NK-92 (cell line): Measurements from ENCODE around the gene SYCP3.
"Not testable (repeated sequence)": the region's sequence is repeated elsewhere in the genome, so short reads cannot be mapped to it uniquely, and the experiment has no call there.

Experiments used
- DNase-seq: peaks from one replicate; lab custom pipeline; 2025; ENCODE audit not compliant: unreplicated experiment; lab: John Stamatoyannopoulos, UW

SYCP3 gene

DNA sequence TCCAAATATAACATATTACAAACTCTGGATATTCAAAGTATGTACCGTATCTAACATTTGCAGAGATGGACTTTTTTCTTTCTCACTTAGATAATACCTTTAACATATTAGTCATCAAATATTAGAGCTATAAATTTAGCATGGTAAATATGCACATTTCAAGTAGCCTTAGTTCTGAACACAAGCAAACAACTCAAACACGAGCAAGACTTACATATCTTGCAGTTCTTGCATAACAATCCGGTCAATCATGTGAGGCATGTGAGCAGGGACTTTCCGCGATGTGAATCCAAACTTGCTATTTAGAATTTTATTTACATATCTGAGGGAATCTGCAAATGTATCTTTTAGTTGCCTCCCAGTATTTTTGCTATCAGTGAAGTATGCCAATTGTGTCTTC lies 22.1 kb upstream of the SYCP3 start:
- DNase-seq, result no peak

DNA sequence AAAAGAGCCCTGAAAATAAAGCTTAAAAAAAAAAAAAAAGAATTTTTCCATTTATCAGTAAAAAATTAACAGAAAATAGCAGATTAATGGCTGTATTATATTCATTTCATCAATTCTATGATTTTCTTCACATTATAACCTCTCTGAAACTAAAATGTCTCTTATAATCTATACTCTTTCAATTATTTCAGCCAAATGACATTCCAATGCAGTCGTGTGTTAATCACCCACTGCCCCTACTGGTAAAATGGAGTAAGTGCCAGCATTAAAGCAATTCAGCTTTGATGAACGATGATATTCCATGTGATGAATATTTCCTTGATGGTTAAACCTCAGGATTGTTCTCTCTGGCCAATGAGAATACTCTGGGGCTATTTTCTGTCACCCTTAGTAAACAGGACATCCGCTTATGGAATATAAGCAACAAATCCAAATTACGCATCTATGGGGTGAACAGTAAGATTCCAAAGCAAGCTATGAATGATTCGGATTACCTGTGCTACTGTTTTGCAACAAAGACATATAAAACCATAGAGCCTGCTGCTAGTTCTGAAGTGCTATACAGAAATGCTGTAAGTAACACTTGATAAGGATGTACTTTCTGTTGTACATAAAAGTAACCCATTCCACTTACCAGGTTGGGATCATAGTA lies 20.3 kb upstream of the SYCP3 start:
- no peak for DNase-seq

DNA sequence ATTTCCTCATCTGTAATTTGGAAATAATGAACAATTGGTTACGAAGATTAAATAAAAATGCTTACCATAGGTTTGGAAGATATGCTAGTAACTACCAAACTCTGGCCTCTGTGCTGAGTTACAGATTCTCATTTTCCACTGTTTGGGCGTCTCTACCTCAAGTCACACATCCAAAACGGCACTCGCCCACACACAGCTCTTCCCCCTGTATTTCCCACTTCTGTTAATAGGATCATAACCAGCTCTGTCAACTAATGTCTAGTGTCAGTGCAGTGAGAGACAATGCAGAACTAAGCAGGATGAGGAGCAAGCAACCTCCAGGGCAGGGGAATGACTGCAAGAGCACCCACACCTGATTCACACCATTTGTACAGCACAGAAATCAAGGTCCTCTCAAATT lies 10.9 kb upstream of the SYCP3 start:
- no peak for DNase-seq

DNA sequence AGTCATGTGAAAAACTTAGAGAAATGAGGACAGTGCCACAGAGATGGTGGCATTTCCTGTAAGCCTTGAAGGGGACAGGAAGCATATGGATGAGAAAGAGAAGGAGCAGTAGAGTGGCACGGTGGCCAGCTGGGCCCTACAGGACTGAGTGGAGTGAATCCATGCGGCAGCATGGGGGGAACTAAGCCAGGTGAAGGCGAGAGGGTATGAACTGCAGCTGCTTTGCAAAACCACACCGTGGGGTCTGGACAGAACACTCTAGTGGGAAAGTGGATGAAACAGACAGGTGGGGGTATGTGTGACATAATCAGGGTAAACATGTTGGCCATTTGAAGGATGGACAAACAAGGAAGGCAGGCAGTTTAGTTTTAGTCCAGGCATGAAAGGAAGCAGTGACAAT lies 10.4 kb upstream of the SYCP3 start:
- DNase-seq, result no peak

DNA sequence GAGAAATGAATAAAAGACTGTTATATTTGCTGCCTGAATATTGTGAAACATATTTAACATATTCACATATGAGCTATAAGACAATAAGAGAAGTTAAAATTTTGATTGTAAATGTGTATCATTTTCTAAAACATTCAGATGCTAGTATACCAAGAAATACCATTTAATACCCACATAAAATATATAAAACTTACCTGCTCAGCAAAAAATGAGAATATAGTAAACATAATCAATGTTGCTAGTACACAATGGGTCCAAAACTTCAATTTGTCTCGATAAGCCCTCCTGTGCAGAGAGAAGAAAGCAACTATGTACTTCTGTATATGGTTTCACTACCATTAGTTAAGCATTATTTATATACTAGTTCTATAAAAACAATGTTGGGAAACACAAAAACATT lies 9.6 kb upstream of the SYCP3 start:
- no peak for DNase-seq

DNA sequence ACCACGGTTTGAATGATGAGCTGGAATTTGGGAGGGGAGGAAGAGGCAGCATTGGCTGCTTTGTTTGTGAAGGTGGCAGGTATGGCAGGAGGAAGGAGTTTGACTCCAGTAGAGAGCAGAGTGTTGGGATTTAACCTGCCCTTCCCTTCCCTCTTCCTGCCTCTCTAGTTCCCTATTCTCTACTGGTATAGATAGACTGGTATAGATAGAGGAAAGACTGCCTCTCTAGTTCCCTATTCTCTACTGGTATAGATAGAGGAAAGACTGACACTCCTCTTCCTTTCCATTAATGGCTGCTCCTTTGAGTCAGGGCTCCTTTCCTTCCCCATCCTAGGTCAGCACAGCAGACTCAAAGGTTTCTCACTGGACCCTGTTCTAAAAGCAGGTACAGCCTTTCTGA lies 8.4 kb upstream of the SYCP3 start:
- DNase-seq, result no peak

DNA sequence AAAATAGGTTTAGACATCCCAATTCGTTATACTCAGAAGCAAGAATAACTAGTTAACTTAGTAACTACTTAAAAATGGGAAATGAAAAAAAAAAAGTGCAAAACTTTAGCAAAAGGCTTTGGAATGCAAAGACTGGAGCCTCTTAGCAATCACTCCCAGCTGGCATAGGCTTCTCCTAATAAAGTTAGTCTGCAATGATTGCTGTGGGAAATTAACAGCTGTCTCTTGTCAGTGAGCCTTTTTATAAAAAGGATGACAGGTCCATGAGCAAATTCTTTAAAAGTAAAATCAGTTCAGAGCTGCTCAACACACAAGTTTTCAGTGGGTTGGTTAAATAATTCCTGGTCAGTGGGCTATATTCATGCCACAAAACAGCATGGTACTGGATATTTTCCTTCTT lies 7.4 kb upstream of the SYCP3 start:
- no peak for DNase-seq

DNA sequence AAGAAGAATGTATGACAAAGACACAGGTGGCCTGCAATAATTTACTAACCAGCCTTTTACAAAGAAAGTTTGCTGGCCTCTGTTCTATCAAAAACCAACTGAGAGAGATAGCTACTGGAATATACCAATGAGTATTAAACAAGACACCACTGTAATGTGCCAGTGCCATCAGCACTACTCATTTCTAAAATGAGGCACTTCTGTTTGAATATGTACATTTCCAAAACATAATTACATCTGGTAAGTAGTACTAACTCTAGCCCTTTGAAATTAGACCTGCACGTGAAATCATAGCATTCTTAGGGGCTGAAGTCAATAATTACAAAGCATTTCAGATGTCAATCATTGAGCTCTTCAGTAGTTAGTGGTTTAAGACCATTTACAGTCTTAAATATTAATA lies 6.9 kb upstream of the SYCP3 start:
- no peak for DNase-seq

DNA sequence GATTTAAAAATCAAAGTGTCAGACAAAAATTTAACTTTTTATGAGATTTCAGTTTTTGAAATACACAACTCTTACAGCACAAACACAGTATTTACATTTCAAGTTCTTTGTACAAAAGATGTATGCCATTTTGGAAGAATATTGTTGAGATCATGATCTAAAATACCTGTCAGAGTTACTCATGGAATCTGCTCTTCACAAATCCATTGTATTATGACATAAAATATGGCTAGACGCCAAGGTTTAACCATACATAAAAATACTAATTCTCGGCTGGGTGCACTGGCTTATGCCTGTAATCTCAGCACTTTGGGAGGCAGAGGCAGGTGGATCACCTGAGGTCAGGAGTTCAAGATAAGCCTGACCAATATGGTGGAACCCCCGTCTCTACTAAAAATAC lies 6.2 kb upstream of the SYCP3 start:
- DNase-seq, result no peak

DNA sequence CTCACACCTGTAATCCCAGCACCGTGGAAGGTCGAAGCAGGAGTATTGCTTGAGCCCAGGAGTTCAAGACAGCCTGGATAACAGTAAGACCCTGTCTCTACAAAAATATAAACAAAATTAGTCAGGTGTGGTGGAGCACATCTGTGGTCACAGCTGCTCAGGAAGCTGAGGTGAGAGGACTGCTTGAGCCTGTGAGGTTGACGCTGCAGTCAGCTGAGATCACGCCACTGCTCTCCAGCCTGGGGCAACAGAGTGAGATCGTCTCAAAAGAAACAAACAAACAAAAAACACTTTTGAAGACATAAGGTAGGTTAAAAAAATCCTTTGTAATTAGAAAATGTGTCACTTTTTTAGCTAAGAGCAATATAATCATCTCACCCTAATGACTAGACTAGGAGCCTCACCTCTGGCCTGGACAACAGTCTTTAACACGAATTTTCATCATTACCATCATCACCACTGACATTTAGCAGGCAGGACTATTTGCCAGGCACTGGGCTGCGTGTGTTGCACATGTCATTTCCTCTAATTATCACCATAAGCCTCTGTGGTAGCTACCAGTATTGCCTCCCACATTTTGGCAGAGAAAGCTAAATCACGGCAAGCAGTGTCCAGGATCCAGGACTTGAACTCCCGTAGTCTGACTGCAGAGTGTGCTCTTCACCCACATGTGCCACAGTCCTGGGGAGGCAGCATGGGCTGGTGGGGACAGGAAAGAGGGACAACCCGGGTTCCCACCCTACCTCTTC lies 4.6 kb upstream of the SYCP3 start:
- no peak for DNase-seq

DNA sequence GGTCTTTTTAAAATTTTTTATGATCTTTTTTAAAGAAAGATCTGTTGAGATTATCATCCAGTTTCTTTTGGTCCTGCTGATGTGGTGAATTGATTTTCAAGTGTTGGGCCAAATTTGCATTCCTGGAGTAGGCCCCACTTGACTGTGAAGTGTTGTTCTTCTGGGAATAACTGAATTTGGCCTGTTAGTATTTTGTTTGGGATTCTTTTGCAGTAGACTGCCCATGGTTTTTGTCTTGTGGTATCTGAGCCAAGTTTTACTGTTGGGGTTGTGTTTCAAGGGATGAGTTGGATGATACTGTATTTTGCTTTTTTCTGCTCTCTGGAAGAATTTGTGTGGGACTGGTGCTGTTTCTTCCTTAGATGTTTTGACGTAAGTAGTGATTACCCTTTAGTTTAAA lies 4.0 kb upstream of the SYCP3 start:
- no peak for DNase-seq

DNA sequence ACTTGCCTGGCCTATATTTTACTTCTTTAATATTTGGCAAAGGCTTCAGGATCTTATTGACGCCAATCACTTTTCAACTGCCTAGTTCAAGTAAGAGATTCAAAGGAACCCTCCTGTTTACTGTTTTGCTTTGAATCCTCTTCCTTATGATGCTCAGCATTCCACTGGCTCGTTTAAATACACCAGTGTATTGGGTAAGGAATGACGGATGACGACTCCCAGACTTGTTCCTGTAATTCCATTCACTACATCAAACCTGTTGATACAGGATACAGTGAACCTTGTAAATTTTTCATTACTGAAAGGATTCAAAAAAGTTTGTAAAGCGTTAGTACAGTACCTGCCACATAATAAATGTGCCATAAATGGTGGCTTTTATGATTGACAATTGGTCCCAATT lies 1.7 kb upstream of the SYCP3 start:
- DNase-seq, result no peak

DNA sequence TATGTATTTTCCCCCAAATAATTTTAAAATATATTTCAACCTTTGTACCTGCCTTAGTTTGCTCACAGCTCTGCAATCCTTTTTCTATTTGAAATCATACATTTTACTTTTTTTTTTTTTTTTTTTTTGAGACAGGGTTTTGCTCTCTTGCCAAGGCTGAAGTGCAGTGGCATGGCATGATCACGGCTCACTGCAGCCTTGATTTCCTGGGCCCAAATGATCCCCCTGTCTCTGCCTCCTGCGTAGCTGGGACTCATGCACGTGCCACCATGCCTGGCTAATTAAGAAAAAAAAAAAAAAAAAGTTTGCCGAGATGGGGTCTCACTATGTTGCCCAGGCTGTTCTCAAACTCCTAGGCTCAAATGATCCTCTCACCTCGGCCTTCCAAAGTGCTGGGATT lies 1.3 kb upstream of the SYCP3 start:
- no peak for DNase-seq

DNA sequence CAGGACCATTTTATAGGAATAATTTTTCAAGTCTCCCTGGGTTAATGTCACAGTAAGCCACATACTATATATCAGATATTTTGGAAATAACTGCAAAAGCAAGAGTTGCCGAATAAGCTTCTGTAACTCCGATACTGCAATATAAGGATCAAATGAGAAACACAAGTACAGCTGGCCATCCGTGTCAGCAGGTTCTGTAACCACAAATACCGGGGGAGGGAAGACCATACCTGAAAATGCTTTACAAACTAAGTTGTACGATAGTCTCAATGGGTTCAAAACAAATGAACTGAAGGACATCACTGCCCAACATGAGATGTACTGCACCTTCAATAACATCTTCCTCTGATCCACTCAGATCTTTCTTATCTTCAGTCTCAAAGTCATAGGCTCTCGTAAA lies 1.8 kb downstream of the SYCP3 start:
- no peak for DNase-seq

DNA sequence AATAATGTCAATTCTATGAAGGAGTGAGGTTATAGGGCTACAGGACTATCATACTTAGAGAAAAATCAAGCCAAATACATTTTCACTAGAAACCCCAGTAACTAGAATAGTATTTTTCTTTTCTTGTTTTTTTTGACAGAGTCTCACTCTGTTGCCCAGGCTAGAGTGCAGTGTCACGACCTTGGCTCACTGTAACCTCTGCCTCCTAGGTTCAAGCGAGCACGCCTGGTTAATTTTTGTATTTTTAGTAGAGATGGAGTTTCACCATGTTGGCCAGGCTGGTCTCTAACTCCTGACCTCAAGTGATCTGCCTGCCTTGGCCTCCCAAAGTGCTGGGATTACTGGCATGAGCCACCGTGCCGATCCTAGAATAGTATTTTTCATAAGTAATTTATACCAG lies 4.8 kb downstream of the SYCP3 start:
- not testable (repeated sequence) for DNase-seq

DNA sequence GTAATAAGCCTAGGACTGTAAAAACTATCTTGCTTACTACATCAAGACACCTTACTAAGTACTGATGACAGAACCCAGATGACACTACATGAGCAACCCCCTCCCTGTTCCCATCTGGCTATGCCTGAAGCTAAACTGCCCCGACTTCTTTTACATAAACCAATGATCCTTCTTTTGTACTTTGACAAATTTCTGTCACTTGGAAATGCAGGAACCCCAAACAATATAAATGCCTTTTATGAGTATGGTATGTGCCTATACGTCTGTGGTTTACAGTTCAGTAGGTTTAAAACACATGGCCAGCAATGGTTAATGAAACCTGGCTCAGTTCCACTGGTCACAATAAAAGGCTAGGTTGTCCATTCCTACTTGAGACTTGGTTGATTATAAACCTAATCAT lies 6.1 kb downstream of the SYCP3 start:
- no peak for DNase-seq

DNA sequence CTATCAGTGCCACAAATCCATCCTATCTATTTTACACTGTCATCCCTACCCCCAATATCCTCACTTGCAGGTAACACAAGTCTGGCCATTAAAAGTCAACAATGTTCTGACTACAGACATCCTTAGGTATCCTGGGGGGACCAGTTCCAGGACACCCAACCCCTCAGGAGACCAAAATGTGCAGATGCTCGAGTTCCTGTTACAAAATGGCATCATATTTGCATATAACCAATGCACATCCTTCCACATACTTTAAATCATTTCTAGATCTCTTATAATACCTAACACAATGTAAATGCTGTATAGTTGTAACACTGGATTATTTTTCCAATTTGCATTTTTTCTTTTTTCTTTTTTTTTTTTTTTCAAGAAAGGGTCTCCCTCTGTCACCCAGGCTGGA lies 6.9 kb downstream of the SYCP3 start:
- DNase-seq, result no peak

DNA sequence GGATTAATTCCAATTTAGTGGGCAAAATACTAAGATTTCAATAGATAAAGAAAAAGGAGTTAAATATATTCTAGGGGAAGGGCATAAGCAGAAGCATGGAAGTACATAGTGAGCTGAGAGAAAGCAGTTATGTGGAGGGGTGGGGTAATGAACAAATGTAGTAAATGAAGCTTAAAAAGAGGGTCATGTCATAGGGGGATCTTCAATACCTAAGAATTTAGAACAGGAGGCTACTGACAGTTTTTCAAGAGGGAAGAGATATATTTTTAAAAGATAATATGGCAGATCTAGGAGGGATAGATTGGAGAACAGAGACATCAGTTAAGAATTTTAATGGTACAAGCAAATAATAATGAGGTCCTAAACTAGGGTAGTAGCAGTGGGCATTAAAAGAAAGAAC lies 9.4 kb downstream of the SYCP3 start:
- no peak for DNase-seq

DNA sequence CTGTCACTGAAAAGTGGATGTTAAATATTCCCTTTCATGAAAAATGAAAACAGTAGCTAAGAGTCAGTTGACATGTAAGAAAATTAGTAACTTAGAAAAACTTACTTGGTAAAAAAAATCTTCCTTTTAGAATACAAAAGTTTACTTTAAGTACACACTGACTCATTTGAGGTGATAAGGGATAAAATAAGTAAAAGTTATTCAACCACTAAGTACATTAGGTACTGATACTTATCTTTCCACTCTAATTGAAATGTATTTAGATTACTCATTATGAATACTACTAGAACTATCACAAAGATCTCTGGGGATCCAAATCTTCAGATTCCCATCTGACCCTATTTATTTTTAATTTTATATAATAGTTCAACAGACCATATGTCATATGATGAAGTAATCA lies 12.2 kb downstream of the SYCP3 start:
- DNase-seq, result no peak

DNA sequence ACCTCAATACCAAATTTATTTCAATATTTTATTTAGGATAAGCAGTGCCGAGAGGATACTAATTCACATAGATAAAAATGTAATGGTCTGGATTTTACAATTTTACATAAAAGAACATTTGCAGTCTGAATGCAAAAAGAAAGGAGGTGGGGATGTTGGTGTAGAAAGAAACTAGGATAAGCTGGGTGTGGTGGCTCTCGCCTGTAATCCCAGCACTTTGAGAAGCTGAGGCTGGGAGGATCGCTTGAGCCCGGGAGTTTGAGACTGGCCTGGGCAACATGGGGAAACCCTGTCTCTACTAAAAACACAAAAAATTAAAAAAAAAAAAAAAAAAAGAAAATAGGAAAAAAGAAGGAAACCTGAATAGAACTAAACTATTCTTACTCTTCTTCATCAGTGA lies 16.9 kb downstream of the SYCP3 start:
- DNase-seq, result no peak

DNA sequence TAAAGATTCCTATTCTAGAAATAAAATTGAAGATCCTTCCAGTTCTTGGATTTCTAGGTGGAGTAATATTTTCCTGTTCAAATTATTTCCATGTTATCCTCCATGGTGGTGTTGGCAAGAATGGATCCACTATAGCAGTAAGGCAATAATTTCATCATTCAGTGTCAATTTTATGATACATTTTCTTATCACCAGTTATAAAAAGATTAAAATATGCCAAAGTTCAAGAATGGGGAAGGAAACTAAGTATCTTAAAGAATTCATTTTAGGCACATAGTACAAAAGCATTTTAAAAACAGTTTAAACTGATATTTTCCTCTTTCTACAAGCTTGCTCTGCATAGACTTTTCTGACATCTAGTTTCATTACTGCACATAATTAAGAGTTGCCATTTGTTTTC lies 19.1 kb downstream of the SYCP3 start:
- no peak for DNase-seq

DNA sequence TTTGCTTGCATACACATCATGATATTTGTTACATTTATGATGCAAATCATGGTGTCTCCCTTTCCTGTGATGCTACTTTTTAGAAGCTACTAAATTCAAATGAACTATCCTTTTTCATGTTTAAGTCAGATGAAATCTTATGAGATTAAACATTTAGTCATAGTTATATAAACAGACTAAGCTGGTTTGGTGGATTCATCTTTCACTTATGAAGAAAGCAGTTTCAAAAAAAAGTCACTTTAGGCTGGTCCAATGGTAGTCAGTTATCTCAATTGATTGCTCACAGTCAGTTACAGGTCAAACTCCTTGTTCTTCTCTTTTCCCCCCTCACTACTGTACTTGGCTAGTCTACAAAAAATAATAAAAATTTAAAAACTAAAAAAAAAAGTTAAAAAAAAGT lies 19.7 kb downstream of the SYCP3 start:
- DNase-seq, result no peak

DNA sequence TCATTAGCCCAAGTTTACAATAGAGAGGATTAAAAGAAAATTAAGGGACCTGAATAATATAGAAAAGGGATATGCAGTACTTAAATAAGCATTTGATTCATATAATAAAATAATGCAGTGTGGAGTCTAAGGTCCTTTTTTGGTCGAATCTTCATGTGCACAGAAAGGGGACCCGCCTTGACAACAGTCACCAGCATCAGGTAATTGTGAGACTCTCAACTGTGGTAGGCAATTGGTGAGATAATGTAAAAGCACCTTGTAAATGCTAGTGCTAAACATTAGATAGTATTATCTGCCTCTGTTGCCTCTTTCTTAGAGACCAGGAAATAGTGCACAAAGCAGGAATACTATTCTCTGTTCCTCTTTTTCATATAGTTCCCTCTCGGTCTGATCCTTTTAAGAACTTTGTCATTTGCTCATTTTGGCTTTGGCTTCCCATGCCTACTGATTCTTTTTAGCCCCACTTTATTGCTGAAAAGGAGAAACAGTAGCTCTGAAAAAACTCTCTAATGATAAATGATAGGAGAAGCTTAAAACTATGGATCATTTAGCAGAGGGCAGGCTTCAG lies 24.3 kb downstream of the SYCP3 start:
- no peak for DNase-seq
